ENCODE results near the gene FOXM1. TPM values are rescaled to one million over a fixed set of nuclear protein-coding genes. Genes with fewer than 3 reads are reported as not detected.

The FOXM1 gene
- total and polyA plus RNA-seq, 2 of the 13 experiments (the other 11 are each of a cell fraction or from before 2014, with no cell fraction given), result 17.1 to 25.9 TPM

DNA sequence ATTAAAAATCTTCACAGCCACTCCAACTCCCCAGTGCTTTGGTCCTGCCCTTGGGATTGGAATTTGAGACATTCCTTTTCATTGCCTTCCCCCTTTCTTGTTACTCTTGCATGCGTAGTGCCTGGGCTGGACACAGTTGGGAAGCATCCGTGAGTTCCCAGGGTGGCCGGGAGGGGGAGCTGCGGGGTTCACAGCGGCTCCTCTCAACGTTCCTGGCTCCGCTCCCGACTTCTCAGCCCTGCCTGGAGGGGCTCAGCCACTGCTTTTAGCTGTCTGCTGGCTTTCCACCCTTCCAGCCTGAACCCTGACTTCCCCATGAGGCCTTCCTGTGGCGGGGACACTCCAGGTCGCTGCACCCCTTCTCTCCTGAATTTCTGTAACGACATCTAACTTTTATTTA is 23.3 kb downstream of the FOXM1 start (continued):
- TF ChIP-seq, protein P1, sequence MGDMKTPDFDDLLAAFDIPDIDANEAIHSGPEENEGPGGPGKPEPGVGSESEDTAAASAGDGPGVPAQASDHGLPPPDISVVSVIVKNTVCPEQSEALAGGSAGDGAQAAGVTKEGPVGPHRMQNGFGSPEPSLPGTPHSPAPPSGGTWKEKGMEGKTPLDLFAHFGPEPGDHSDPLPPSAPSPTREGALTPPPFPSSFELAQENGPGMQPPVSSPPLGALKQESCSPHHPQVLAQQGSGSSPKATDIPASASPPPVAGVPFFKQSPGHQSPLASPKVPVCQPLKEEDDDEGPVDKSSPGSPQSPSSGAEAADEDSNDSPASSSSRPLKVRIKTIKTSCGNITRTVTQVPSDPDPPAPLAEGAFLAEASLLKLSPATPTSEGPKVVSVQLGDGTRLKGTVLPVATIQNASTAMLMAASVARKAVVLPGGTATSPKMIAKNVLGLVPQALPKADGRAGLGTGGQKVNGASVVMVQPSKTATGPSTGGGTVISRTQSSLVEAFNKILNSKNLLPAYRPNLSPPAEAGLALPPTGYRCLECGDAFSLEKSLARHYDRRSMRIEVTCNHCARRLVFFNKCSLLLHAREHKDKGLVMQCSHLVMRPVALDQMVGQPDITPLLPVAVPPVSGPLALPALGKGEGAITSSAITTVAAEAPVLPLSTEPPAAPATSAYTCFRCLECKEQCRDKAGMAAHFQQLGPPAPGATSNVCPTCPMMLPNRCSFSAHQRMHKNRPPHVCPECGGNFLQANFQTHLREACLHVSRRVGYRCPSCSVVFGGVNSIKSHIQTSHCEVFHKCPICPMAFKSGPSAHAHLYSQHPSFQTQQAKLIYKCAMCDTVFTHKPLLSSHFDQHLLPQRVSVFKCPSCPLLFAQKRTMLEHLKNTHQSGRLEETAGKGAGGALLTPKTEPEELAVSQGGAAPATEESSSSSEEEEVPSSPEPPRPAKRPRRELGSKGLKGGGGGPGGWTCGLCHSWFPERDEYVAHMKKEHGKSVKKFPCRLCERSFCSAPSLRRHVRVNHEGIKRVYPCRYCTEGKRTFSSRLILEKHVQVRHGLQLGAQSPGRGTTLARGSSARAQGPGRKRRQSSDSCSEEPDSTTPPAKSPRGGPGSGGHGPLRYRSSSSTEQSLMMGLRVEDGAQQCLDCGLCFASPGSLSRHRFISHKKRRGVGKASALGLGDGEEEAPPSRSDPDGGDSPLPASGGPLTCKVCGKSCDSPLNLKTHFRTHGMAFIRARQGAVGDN (CRISPR knock-in tag; IDR thresholded peaks at IDR 0.05), result peak; percentile 28; the same call in 1 of the 2 replicates
- TF ChIP-seq, protein P2, sequence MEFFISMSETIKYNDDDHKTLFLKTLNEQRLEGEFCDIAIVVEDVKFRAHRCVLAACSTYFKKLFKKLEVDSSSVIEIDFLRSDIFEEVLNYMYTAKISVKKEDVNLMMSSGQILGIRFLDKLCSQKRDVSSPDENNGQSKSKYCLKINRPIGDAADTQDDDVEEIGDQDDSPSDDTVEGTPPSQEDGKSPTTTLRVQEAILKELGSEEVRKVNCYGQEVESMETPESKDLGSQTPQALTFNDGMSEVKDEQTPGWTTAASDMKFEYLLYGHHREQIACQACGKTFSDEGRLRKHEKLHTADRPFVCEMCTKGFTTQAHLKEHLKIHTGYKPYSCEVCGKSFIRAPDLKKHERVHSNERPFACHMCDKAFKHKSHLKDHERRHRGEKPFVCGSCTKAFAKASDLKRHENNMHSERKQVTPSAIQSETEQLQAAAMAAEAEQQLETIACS (CRISPR knock-in tag; IDR thresholded peaks at IDR 0.05), result no peak
- peak; percentile 63; the same call in 1 of the 2 replicates for TF ChIP-seq RAD21 (CRISPR knock-in tag; IDR thresholded peaks at IDR 0.05)
- TF ChIP-seq NFE2L2 (IDR thresholded peaks at IDR 0.05; ENCODE audit: low read length), result no peak
- TF ChIP-seq, protein P3, sequence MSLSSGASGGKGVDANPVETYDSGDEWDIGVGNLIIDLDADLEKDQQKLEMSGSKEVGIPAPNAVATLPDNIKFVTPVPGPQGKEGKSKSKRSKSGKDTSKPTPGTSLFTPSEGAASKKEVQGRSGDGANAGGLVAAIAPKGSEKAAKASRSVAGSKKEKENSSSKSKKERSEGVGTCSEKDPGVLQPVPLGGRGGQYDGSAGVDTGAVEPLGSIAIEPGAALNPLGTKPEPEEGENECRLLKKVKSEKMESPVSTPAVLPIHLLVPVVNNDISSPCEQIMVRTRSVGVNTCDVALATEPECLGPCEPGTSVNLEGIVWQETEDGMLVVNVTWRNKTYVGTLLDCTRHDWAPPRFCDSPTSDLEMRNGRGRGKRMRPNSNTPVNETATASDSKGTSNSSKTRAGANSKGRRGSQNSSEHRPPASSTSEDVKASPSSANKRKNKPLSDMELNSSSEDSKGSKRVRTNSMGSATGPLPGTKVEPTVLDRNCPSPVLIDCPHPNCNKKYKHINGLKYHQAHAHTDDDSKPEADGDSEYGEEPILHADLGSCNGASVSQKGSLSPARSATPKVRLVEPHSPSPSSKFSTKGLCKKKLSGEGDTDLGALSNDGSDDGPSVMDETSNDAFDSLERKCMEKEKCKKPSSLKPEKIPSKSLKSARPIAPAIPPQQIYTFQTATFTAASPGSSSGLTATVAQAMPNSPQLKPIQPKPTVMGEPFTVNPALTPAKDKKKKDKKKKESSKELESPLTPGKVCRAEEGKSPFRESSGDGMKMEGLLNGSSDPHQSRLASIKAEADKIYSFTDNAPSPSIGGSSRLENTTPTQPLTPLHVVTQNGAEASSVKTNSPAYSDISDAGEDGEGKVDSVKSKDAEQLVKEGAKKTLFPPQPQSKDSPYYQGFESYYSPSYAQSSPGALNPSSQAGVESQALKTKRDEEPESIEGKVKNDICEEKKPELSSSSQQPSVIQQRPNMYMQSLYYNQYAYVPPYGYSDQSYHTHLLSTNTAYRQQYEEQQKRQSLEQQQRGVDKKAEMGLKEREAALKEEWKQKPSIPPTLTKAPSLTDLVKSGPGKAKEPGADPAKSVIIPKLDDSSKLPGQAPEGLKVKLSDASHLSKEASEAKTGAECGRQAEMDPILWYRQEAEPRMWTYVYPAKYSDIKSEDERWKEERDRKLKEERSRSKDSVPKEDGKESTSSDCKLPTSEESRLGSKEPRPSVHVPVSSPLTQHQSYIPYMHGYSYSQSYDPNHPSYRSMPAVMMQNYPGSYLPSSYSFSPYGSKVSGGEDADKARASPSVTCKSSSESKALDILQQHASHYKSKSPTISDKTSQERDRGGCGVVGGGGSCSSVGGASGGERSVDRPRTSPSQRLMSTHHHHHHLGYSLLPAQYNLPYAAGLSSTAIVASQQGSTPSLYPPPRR (CRISPR knock-in tag; IDR thresholded peaks at IDR 0.05; ENCODE audit: borderline replicate concordance), result no peak
- no peak for TF ChIP-seq ZNF207 (IDR thresholded peaks at IDR 0.05; ENCODE audit: borderline replicate concordance)
- TF ChIP-seq ZSCAN31 (CRISPR knock-in tag; IDR thresholded peaks at IDR 0.05; ENCODE audit: low read depth), result no peak
- TF ChIP-seq FOXM1 (CRISPR knock-in tag; IDR thresholded peaks at IDR 0.05), result no peak
- TF ChIP-seq ZNF562 (CRISPR knock-in tag; IDR thresholded peaks at IDR 0.05; ENCODE audit: borderline replicate concordance), result no peak
- no peak for TF ChIP-seq NFATC3 (CRISPR knock-in tag; IDR thresholded peaks at IDR 0.05)
- no peak for TF ChIP-seq ZNF430 (CRISPR knock-in tag; IDR thresholded peaks at IDR 0.05)
- TF ChIP-seq MAZ (IDR thresholded peaks at IDR 0.05; ENCODE audit: borderline replicate concordance, low read depth, low read length), result no peak
- no peak for TF ChIP-seq MAZ (CRISPR knock-in tag; IDR thresholded peaks at IDR 0.05; ENCODE audit: low read depth)
- TF ChIP-seq ZNF790 (CRISPR knock-in tag; IDR thresholded peaks at IDR 0.05; ENCODE audit: borderline replicate concordance), result no peak
- TF ChIP-seq, protein P4, sequence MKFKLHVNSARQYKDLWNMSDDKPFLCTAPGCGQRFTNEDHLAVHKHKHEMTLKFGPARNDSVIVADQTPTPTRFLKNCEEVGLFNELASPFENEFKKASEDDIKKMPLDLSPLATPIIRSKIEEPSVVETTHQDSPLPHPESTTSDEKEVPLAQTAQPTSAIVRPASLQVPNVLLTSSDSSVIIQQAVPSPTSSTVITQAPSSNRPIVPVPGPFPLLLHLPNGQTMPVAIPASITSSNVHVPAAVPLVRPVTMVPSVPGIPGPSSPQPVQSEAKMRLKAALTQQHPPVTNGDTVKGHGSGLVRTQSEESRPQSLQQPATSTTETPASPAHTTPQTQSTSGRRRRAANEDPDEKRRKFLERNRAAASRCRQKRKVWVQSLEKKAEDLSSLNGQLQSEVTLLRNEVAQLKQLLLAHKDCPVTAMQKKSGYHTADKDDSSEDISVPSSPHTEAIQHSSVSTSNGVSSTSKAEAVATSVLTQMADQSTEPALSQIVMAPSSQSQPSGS (CRISPR knock-in tag; IDR thresholded peaks at IDR 0.05), result no peak
- no peak for TF ChIP-seq ZFP1 (CRISPR knock-in tag; IDR thresholded peaks at IDR 0.05)
